Measurements from ENCODE around the gene STXBP6. TPM values are rescaled to one million over a fixed set of nuclear protein-coding genes. Genes with fewer than 3 reads are reported as not detected.
A peak's percentile ranks its signal among the peaks of the same experiment; 100 is the strongest.
"Not testable (repeated sequence)": the region's sequence is repeated elsewhere in the genome, so short reads cannot be mapped to it uniquely, and the experiment has no call there.

The STXBP6 gene
- total RNA-seq, 2 donors from 2014 or later = 20.1 to 28.3 TPM

DNA sequence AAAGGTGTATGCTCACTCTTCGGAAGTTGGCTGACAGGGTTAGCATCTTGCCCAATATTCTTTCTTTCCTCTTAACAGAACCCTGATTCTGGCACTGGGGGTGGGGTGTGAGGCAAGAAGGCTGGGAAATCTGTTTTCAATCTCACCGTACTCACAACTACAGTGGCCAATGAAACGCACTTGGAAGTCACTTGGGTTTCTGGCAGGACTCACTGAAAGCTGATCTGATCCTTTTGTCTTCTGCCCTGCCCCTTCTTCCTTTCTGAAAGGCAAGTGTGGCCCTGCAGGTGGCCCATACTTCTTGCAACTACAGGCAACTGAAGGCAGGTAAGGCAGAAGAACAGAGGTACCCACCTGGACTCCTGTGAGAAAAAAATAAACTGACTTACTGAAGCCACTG lies 106.9 kb downstream of the STXBP6 start:
- no peaks in the 10 kb centered on the region for H3K36me3 ChIP-seq (replicated peaks in 1 of 2; ENCODE audit: insufficient read depth in 1 of 2, low read depth in 2 of 2)
- TF ChIP-seq, protein P1, sequence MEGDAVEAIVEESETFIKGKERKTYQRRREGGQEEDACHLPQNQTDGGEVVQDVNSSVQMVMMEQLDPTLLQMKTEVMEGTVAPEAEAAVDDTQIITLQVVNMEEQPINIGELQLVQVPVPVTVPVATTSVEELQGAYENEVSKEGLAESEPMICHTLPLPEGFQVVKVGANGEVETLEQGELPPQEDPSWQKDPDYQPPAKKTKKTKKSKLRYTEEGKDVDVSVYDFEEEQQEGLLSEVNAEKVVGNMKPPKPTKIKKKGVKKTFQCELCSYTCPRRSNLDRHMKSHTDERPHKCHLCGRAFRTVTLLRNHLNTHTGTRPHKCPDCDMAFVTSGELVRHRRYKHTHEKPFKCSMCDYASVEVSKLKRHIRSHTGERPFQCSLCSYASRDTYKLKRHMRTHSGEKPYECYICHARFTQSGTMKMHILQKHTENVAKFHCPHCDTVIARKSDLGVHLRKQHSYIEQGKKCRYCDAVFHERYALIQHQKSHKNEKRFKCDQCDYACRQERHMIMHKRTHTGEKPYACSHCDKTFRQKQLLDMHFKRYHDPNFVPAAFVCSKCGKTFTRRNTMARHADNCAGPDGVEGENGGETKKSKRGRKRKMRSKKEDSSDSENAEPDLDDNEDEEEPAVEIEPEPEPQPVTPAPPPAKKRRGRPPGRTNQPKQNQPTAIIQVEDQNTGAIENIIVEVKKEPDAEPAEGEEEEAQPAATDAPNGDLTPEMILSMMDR (IDR thresholded peaks at IDR 0.05) = no peak
- TF ChIP-seq POLR2A (IDR thresholded peaks at IDR 0.05) = no peak
- peak overlapping the region in 1 of 4 donors; percentile 7 for H3K27ac ChIP-seq
- no peaks in the 10 kb centered on the region for H3K27me3 ChIP-seq
- peaks cover 43% of the 10 kb centered on the region for H3K4me1 ChIP-seq
- ATAC-seq (peak; percentile 30), DNase-seq (peak in 3 of 4 donors; percentile 7 to 28 (median 16))
- H3K9me3 ChIP-seq = no peaks in the 10 kb centered on the region
- 41 to 51% methylated on average over 3 of the region's 3 CpGs for WGBS, 2 donors
- intact Hi-C loops (cut with DNase I) = no loop called here
- no peak overlapping the region for H3K4me3 ChIP-seq

DNA sequence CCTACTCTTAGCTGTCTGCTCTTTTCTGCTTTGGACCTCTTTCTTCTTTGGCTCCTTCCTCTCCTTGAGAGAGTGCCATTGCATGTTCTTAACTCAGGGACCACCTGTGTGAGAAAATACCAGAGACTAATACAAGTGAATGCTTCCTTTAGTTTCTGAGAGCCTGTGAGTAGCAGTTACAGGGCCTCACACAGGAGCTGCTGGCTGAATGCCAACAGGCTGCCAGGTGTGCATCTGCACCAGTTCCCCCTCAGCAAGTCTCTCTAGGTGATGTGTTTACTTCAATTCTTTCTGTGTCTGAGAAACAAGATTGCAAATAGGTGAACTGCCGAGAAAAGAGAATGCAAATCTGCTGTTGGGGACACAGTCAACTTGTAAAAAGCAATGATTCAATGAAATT lies 108.2 kb downstream of the STXBP6 start:
- intact Hi-C loops (cut with DNase I) = no loop called here
- Histone ChIP-seq H3K9me3 (no peaks in the 10 kb centered on the region), H3K4me3 (no peak overlapping the region), H3K4me1 (peaks cover 43% of the 10 kb centered on the region), H3K27ac (peak overlapping the region in 2 of 4 donors; percentile 1 to 6), H3K36me3 (replicated peaks in 1 of 2; ENCODE audit: insufficient read depth in 1 of 2, low read depth in 2 of 2) (no peaks in the 10 kb centered on the region), H3K27me3 (no peaks in the 10 kb centered on the region)
- peak; percentile 58 to 88 (median 77) for DNase-seq
- TF ChIP-seq, protein P1 (IDR thresholded peaks at IDR 0.05) = no peak
- TF ChIP-seq POLR2A (IDR thresholded peaks at IDR 0.05) = no peak
- 27 to 38% methylated on average over 1 of the region's 1 CpG for WGBS, 2 donors
- peak; percentile 48 for ATAC-seq

DNA sequence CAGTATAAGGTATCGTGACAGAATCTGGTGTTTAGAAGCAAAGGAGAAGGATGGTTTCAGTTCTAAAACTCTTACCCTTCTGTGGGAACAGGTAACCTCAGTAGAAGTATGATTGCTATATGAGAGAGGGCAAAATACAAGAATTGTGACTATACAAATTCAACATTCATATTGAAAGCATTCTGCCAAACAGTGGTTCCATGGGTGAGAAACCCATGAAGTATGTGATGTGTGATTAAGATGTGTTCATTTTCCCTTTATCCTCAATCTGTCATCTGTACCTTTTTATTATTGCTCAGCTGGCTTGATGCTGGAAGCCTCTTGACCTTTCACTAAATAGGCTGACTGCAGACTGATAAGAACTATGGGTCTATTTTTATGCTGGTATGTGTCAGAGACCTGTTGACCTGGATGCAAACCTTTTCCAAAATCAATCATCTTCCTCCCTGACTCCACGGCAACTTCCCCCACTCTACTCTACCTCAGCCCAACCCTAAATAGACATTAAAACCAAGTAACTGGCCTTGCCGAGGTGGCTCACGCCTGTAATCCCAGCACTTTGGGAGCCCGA lies 109.6 kb downstream of the STXBP6 start:
- Histone ChIP-seq H3K4me3 (no peak overlapping the region), H3K36me3 (replicated peaks in 1 of 2; ENCODE audit: insufficient read depth in 1 of 2, low read depth in 2 of 2) (no peaks in the 10 kb centered on the region), H3K27ac (no peak overlapping the region), H3K9me3 (no peaks in the 10 kb centered on the region), H3K27me3 (no peaks in the 10 kb centered on the region), H3K4me1 (peaks cover 43% of the 10 kb centered on the region)
- no peak for DNase-seq
- ATAC-seq = no peak
- no peak for TF ChIP-seq POLR2A (IDR thresholded peaks at IDR 0.05)
- TF ChIP-seq, protein P1 (IDR thresholded peaks at IDR 0.05) = no peak
- WGBS, 2 donors = 67 to 69% methylated on average over 5 of the region's 5 CpGs
- intact Hi-C loops (cut with DNase I) = no loop called here

DNA sequence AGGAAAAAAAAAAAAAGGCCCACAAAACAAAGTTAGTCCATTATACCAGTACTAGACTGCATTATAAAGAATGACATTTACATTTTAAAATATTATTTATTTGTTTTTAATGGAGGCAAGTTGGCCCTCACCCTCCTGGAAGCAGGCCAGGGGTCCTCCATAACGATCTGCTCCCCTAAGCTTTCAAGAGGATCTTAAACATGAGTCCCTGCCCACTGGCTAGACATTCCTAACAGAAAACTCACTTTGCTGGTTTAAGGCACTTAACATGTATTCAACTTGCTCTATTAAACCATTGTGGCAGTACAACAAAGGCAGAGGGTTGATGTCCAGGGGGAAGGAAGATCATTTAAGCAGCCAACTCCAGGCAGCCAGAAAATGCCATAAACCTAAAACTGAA lies 111.4 kb downstream of the STXBP6 start:
- DNase-seq (no peak), ATAC-seq (no peak)
- no peaks in the 10 kb centered on the region for H3K27me3 ChIP-seq
- no peak overlapping the region for H3K27ac ChIP-seq
- no peak overlapping the region for H3K4me3 ChIP-seq
- no peaks in the 10 kb centered on the region for H3K9me3 ChIP-seq
- intact Hi-C loops (cut with DNase I) = no loop called here
- TF ChIP-seq, protein P1 (IDR thresholded peaks at IDR 0.05) = no peak
- no peak for TF ChIP-seq POLR2A (IDR thresholded peaks at IDR 0.05)
- WGBS, 2 donors = 43 to 47% methylated on average over 1 of the region's 1 CpG
- H3K36me3 ChIP-seq (replicated peaks in 1 of 2; ENCODE audit: insufficient read depth in 1 of 2, low read depth in 2 of 2) = no peaks in the 10 kb centered on the region
- peaks cover 35% of the 10 kb centered on the region for H3K4me1 ChIP-seq

DNA sequence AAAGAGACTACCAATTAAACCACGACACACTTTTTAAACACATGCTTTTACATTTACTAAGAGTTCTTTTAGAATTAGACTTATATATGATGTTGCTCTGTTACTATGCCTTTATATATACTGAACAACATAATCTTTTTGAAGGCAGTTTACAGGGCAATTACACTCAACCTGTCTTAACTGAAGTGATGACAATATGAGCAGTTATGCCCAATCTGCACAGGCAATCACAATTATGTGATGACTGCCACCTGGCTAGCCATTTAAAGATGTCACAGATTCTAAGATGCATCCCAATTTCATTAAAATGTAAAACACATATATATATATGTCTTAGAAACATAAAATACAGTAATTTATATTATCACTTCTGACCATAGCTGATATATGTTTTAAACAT lies 112.6 kb downstream of the STXBP6 start:
- TF ChIP-seq, protein P1 (IDR thresholded peaks at IDR 0.05) = no peak
- no peak for TF ChIP-seq POLR2A (IDR thresholded peaks at IDR 0.05)
- no peaks in the 10 kb centered on the region for H3K27me3 ChIP-seq
- H3K4me3 ChIP-seq = no peak overlapping the region
- intact Hi-C loops (cut with DNase I) = no loop called here
- H3K36me3 ChIP-seq (replicated peaks in 1 of 2; ENCODE audit: insufficient read depth in 1 of 2, low read depth in 2 of 2) = no peaks in the 10 kb centered on the region
- 86 to 96% methylated on average over 1 of the region's 1 CpG for WGBS, 2 donors
- H3K9me3 ChIP-seq = no peaks in the 10 kb centered on the region
- DNase-seq (no peak), ATAC-seq (no peak)
- H3K27ac ChIP-seq = no peak overlapping the region
- H3K4me1 ChIP-seq = peaks cover 24% of the 10 kb centered on the region

DNA sequence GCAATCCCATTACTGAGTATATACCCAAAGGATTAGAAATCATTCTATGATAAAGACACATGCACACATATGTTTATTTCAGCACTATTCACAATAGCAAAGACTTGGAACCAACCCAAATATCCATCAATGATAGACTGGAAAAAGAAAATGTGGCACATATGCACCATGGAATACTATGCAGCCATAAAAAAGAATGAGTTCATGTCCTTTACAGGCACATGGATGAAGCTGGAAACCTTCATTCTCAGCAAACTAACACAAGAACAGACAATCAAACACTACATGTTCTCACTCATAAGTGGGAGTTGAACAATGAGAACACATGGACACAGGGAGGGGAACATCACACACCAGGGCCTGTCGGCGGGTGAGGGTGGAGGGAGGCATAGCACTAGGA lies 113.2 kb downstream of the STXBP6 start:
- H3K27ac ChIP-seq; DNase-seq; H3K27me3 ChIP-seq; H3K9me3 ChIP-seq; H3K36me3 ChIP-seq (replicated peaks in 1 of 2; ENCODE audit: insufficient read depth in 1 of 2, low read depth in 2 of 2); intact Hi-C loops (cut with DNase I); ATAC-seq; H3K4me3 ChIP-seq: not testable (repeated sequence)
- peaks cover 19% of the 10 kb centered on the region for H3K4me1 ChIP-seq
- 92 to 96% methylated on average over 2 of the region's 2 CpGs for WGBS, 2 donors

Data from body of pancreas (tissue), 4 donors.